GM20000 (cell line): ENCODE data around the gene KLHL14.

Experiments
- DNase-seq: peaks from one replicate; pipeline ENCODE4 v3.0.0; 2012; ENCODE audit warnings: low spot score
- CTCF ChIP-seq: IDR thresholded peaks from 2 replicates; pipeline ENCODE4 v1.5.1; 2012; ENCODE audit warnings: mild to moderate bottlenecking, control low read depth; ENCODE audit errors: extremely low read depth, missing control alignments

Gene KLHL14

GRCh38 chr18:32770054-32770665, 2.7 kb downstream of the KLHL14 start:
- peak; percentile 43 for DNase-seq
- no peak for TF ChIP-seq CTCF

GRCh38 chr18:32769586-32770053, 3.2 kb downstream of the KLHL14 start:
- TF ChIP-seq CTCF = no peak
- no peak for DNase-seq

DNA sequence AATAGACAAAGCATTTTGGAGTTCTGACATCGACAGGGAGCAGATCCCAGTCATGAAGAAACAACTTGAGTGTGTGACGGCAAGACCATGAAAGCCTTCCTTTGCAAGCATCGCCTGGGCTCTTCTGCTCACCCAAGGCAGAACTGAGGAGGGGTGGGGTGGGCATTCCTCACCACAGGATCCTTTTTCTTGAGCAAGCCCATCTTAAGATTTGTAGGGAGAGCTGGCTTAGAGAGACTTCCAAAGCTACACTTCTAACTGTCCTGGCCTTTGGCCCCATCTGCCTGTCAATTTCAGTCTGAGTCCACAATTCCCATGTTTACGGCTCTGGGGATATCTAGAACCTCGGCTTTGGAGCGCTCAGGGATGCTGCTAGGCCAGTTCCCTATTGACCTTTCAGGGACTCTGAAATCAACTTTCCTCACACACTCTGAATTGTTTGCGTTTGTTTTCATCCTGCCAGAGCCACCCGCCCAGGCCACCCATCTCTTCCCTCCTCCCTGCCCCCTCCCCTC, 3.7 kb downstream of the KLHL14 start:
- DNase-seq = peak; percentile 20
- TF ChIP-seq CTCF = no peak

GRCh38 chr18:32767400-32767799, 5.4 kb downstream of the KLHL14 start:
- no peak for TF ChIP-seq CTCF
- DNase-seq = no peak

- DNase-seq = no peak
- no peak for TF ChIP-seq CTCF
These were observed 8.1 kb downstream of the KLHL14 start for GRCh38 chr18:32764611-32765244.

- TF ChIP-seq CTCF = no peak
- no peak for DNase-seq
These were observed 9.5 kb downstream of the KLHL14 start for GRCh38 chr18:32763293-32763692.

GRCh38 chr18:32761231-32761630, 11.6 kb downstream of the KLHL14 start:
- DNase-seq = no peak
- no peak for TF ChIP-seq CTCF
